GM13976 (cell line): ENCODE results near the gene MYORG.
"Not testable (repeated sequence)": the region's sequence is repeated elsewhere in the genome, so short reads cannot be mapped to it uniquely, and the experiment has no call there.

ENCODE experiments used
- DNase-seq: peaks from one replicate; pipeline ENCODE4 v3.0.0; 2012; ENCODE audit warnings: low spot score
- CTCF ChIP-seq: IDR thresholded peaks from 2 replicates; pipeline ENCODE4 v1.5.1; 2012; ENCODE audit warnings: borderline replicate concordance, mild to moderate bottlenecking; ENCODE audit not compliant: insufficient read depth; ENCODE audit errors: extremely low read depth, missing control alignments, control extremely low read depth
- in situ Hi-C: fragments of 300-500 bp; cut with MboI; formaldehyde crosslinking; loops from one replicate; pipeline ENCODE4 v1.12.0; 2022; ENCODE audit warnings: low sequenced_read_pairs, mixed read lengths, inconsistent platforms; ENCODE audit not compliant: unreplicated experiment

The MYORG gene

GRCh38 chr9:34370335-34370969, 6.2 kb downstream of the MYORG start:
- in situ Hi-C loops: no loop called here
- no peak for TF ChIP-seq CTCF
- DNase-seq: no peak

GRCh38 chr9:34369636-34370035, 7.1 kb downstream of the MYORG start:
- TF ChIP-seq CTCF: no peak
- in situ Hi-C loops: no loop called here
- no peak for DNase-seq

- in situ Hi-C loops, DNase-seq: not testable (repeated sequence)
Measured at GRCh38 chr9:34368796-34369195, 7.9 kb downstream of the MYORG start.

GRCh38 chr9:34367751-34368410, 8.8 kb downstream of the MYORG start:
- in situ Hi-C loops, DNase-seq: not testable (repeated sequence)

- TF ChIP-seq CTCF: no peak
- in situ Hi-C loops: no loop called here
- no peak for DNase-seq
Measured at GRCh38 chr9:34366365-34366764, 10.3 kb downstream of the MYORG start.

- in situ Hi-C loops: no loop called here
- no peak for DNase-seq
- TF ChIP-seq CTCF: no peak
Measured at GRCh38 chr9:34365282-34365681, 11.4 kb downstream of the MYORG start.

- in situ Hi-C loops: no loop called here
- no peak for DNase-seq
- TF ChIP-seq CTCF: no peak
Measured at GRCh38 chr9:34363619-34364351, 12.9 kb downstream of the MYORG start.
